Measurements from ENCODE around the gene THAP10.

Gene THAP10

GRCh38 chr15:70833861-70834765 lies 58.1 kb downstream of the THAP10 start (continued):
- TF ChIP-seq ZNF133 (tag by site-specific recombination; IDR thresholded peaks at IDR 0.05) (no peak), SCRT1 (tag by site-specific recombination; IDR thresholded peaks at IDR 0.05; ENCODE audit: borderline replicate concordance) (no peak), KLF8 (tag by site-specific recombination; IDR thresholded peaks at IDR 0.05) (peak; percentile 93), ZNF658 (tag by site-specific recombination; IDR thresholded peaks at IDR 0.05) (no peak), PRDM2 (tag by site-specific recombination; IDR thresholded peaks at IDR 0.05; ENCODE audit: borderline replicate concordance) (no peak), ZNF324 (tag by site-specific recombination; IDR thresholded peaks at IDR 0.05) (peak; percentile 82), AEBP2 (tag by site-specific recombination; IDR thresholded peaks at IDR 0.05; ENCODE audit: borderline replicate concordance) (no peak), ZNF335 (tag by site-specific recombination; conservative IDR thresholded peaks at IDR 0.05) (0 out of 2 replicates have a peak, but pooled peaks have one; percentile 30), ZNF19 (tag by site-specific recombination; IDR thresholded peaks at IDR 0.05; ENCODE audit: low read depth) (no peak), CTCF (tag by site-specific recombination; IDR thresholded peaks at IDR 0.05) (no peak), MEIS1 (CRISPR knock-in tag; IDR thresholded peaks at IDR 0.05; ENCODE audit: borderline replicate concordance) (no peak), ZNF362 (tag by site-specific recombination; IDR thresholded peaks at IDR 0.05) (no peak), ZNF132 (tag by site-specific recombination; IDR thresholded peaks at IDR 0.05; ENCODE audit: borderline replicate concordance) (no peak), ZNF433 (tag by site-specific recombination; IDR thresholded peaks at IDR 0.05; ENCODE audit: low read depth) (no peak), SP3 (tag by site-specific recombination; IDR thresholded peaks at IDR 0.05) (peak; percentile 24; the same call in 1 of the 2 replicates), ZIC2 (tag by site-specific recombination; IDR thresholded peaks at IDR 0.05) (no peak), ZNF623 (tag by site-specific recombination; IDR thresholded peaks at IDR 0.05) (no peak), SCRT2 (tag by site-specific recombination; IDR thresholded peaks at IDR 0.05) (0 out of 2 replicates have a peak, but pooled peaks have one; percentile 25), ZNF785 (tag by site-specific recombination; IDR thresholded peaks at IDR 0.05) (no peak), GLI4 (tag by site-specific recombination; IDR thresholded peaks at IDR 0.05) (no peak), ZNF558 (tag by site-specific recombination; IDR thresholded peaks at IDR 0.05) (peak; percentile 76), ZNF548 (tag by site-specific recombination; IDR thresholded peaks at IDR 0.05) (no peak), ZNF157 (tag by site-specific recombination; IDR thresholded peaks at IDR 0.05) (no peak), REPIN1 (tag by site-specific recombination; IDR thresholded peaks at IDR 0.05; ENCODE audit: low read depth) (no peak), TCF7L2 (IDR thresholded peaks at IDR 0.05; ENCODE audit: borderline replicate concordance, low read depth, low read length) (no peak), ZXDB (tag by site-specific recombination; IDR thresholded peaks at IDR 0.05) (peak; percentile 75), ZNF664 (tag by site-specific recombination; IDR thresholded peaks at IDR 0.05) (no peak), INSM2 (tag by site-specific recombination; IDR thresholded peaks at IDR 0.05) (peak; percentile 58; the same call in 1 of the 2 replicates)
